Measurements from ENCODE around the gene SAMD14. TPM values are rescaled to one million over a fixed set of nuclear protein-coding genes. Genes with fewer than 3 reads are reported as not detected.
A peak's percentile ranks its signal among the peaks of the same experiment; 100 is the strongest.

The SAMD14 gene
- total and polyA plus RNA-seq, 2 of the 4 experiments (the other 2 are of a cell fraction) = 1.4 to 6.2 TPM

DNA sequence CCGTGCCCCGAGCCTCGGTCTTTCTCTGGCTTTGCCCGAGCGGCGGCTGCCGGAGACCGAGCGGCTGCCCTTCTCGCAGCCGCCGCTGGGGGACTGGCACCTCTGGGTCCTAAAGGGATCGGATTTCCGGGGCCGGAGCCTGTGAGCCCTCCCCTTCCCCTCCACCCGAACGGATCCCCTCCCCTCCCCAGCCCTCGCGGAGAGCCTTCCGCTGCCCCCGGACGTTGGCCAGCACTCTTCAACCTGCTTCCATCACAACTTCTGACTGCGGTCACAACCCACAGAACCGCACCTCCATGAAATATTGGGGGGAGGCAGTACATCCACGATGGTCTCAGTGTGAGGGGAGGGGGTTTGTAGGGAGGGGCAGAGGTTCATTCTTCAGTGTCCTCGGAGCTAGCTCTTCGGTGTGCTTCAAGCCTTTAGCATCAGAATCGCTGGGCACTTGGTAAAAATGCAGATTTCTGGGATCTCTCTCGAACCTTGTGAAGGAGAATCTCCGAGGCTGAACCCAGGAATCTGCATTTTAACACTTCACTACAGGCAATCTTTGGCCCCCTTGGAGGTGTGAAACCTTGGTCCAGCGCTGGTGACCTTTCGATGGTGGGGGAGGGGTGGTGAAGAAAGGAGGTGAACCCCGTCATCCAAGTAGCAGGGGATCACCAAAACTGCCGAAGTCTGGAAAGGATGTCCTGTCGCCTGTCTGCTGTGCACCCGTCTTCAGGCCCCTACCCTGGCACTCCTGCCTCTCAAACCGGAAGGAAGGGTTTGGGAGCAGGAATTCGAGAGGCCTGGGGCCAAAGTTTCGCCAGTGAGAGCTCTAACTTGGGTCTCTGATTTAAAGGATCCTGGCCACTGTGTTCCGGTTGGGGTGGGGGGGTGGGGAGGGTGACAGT, 21.3 kb upstream of the SAMD14 start:
- Histone ChIP-seq H4K20me1 (ENCODE audit: insufficient read depth, low read length) (peaks cover 29% of the 10 kb centered on the region), H2BK5ac (ENCODE audit: low read depth, low read length, poor library complexity, severe bottlenecking) (peak overlapping the region; percentile 94), H3K56ac (ENCODE audit: extremely low read depth, insufficient read depth, low read length) (peak overlapping the region; percentile 79), H3K18ac (ENCODE audit: low read depth, low read length) (peak overlapping the region; percentile 81), H2AFZ (replicated peaks; ENCODE audit: low read length, poor library complexity) (peak overlapping the region; percentile 98), H2BK120ac (ENCODE audit: low read depth, low read length) (peak overlapping the region; percentile 89), H3K23ac (ENCODE audit: low read depth, low read length) (peak overlapping the region; percentile 97), H3K9me1 (ENCODE audit: insufficient read depth, low read length) (peaks cover 4% of the 10 kb centered on the region; the same call in 1 of the 2 replicates), H4K91ac (ENCODE audit: insufficient read depth, low read depth, low read length) (peak overlapping the region; percentile 97), H3K79me1 (ENCODE audit: low read depth in 1 of 2, low read length in 2 of 2) (peaks cover 0 to 49% of the 10 kb centered on the region in 2 experiments; a peak in 2 of 4 replicates), H3K4me1 (ENCODE audit: control insufficient read depth, insufficient read depth, low read length) (peaks cover 24% of the 10 kb centered on the region), H3K36me3 (ENCODE audit: control insufficient read depth, insufficient read depth, low read length) (0 out of 2 replicates have a peak, but pooled peaks cover 1% of the 10 kb centered on the region), H4K8ac (ENCODE audit: low read depth in 2 of 2, low read length in 2 of 2) (peak overlapping the region; percentile 88 to 98), H2BK20ac (ENCODE audit: low read depth, low read length) (peak overlapping the region; percentile 64; the same call in 1 of the 2 replicates), H4K5ac (ENCODE audit: low read depth, low read length) (peak overlapping the region; percentile 90), H3K27ac (ENCODE audit: insufficient read depth, low read length) (peak overlapping the region; percentile 97), H2AK5ac (ENCODE audit: low read depth, low read length) (peak overlapping the region; percentile 99), H3K9me3 (ENCODE audit: control insufficient read depth, insufficient read depth, low read length) (no peaks in the 10 kb centered on the region), H2AK9ac (replicated peaks; ENCODE audit: low read depth, low read length, poor library complexity) (peak overlapping the region; percentile 97), H3K14ac (replicated peaks; ENCODE audit: low read depth, low read length) (peak overlapping the region; percentile 93), H2BK15ac (ENCODE audit: low read depth, low read length) (peak overlapping the region; percentile 90; the same call in 2 of the 3 replicates), H3K4ac (ENCODE audit: low read depth, low read length) (peak overlapping the region; percentile 100), H3K4me2 (ENCODE audit: low read depth, low read length) (peak overlapping the region; percentile 97), H3K27me3 (ENCODE audit: control insufficient read depth, insufficient read depth, low read length) (no peaks in the 10 kb centered on the region), H3K4me3 (ENCODE audit: insufficient read depth, low read depth, low read length) (peak overlapping the region; percentile 86), H3K9ac (ENCODE audit: low read depth, low read length) (peak overlapping the region; percentile 92)
- dilution Hi-C loops (cut with HindIII; ENCODE audit: low sequenced_read_pairs, unreplicated experiment) = no loop called here
- TF ChIP-seq NFE2L2 (IDR thresholded peaks at IDR 0.05; ENCODE audit: low read depth, low read length) (no peak), CEBPB (IDR thresholded peaks at IDR 0.05; ENCODE audit: low read depth, low read length) (no peak), POLR2A (IDR thresholded peaks at IDR 0.05; ENCODE audit: low read depth, low read length) (0 out of 2 replicates have a peak, but pooled peaks have one; percentile 24), RCOR1 (IDR thresholded peaks at IDR 0.05; ENCODE audit: insufficient replicate concordance, low read length) (peak; percentile 10), MAZ (IDR thresholded peaks at IDR 0.05; ENCODE audit: borderline replicate concordance, low read depth, low read length) (peak; percentile 90), MXI1 (IDR thresholded peaks at IDR 0.05; ENCODE audit: borderline replicate concordance, low read depth, low read length) (no peak)
- TF ChIP-seq, protein P1, sequence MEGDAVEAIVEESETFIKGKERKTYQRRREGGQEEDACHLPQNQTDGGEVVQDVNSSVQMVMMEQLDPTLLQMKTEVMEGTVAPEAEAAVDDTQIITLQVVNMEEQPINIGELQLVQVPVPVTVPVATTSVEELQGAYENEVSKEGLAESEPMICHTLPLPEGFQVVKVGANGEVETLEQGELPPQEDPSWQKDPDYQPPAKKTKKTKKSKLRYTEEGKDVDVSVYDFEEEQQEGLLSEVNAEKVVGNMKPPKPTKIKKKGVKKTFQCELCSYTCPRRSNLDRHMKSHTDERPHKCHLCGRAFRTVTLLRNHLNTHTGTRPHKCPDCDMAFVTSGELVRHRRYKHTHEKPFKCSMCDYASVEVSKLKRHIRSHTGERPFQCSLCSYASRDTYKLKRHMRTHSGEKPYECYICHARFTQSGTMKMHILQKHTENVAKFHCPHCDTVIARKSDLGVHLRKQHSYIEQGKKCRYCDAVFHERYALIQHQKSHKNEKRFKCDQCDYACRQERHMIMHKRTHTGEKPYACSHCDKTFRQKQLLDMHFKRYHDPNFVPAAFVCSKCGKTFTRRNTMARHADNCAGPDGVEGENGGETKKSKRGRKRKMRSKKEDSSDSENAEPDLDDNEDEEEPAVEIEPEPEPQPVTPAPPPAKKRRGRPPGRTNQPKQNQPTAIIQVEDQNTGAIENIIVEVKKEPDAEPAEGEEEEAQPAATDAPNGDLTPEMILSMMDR (conservative IDR thresholded peaks at IDR 0.05; ENCODE audit: low read depth, low read length) = peak; percentile 75
- peak; percentile 89 for DNase-seq
- BruUV-seq (replicated peaks) = no TSS peak
- CTCF ChIA-PET = interaction anchor here (0.5 to 1.2 kb wide), 4 partner anchors 10 to 211 kb away, joined by 3 to 4 read pairs (median 3); no protein-coding TSS in a partner anchor
- POLR2A ChIA-PET (ENCODE audit: unreplicated experiment) = interaction anchor here (0.5 to 1.0 kb wide), 4 partner anchors 22 to 116 kb away, joined by 3 to 4 read pairs (median 4); partner anchors contain the start of gene SAMD14
- intact Hi-C loops (cut with micrococcal nuclease) = loop anchor here (1.0 kb wide), 1 partner anchor 36 kb away; no protein-coding TSS in a partner anchor
- in situ Hi-C loops (cut with MboI; ENCODE audit: low sequenced_read_pairs) = no loop called here
- ATAC-seq (ENCODE audit: low read depth) = peak; percentile 71
- no CpG with 5 or more reads among the region's 40 CpGs for WGBS, 2 experiments (ENCODE audit: extremely low coverage in 2 of 2, insufficient read length in 1 of 2)
